HEK293T (cell line): ENCODE data around the gene SH3TC1.

Experiments
- FOXK2 ChIP-seq: fragments of 450-650 bp; IDR thresholded peaks from 2 replicates; pipeline ENCODE4 v1.6.1; 2016; ENCODE audit warnings: mild to moderate bottlenecking
- TARDBP ChIP-seq: fragments of 450-650 bp; IDR thresholded peaks from 2 replicates; pipeline ENCODE4 v1.6.1; 2016

DNA sequence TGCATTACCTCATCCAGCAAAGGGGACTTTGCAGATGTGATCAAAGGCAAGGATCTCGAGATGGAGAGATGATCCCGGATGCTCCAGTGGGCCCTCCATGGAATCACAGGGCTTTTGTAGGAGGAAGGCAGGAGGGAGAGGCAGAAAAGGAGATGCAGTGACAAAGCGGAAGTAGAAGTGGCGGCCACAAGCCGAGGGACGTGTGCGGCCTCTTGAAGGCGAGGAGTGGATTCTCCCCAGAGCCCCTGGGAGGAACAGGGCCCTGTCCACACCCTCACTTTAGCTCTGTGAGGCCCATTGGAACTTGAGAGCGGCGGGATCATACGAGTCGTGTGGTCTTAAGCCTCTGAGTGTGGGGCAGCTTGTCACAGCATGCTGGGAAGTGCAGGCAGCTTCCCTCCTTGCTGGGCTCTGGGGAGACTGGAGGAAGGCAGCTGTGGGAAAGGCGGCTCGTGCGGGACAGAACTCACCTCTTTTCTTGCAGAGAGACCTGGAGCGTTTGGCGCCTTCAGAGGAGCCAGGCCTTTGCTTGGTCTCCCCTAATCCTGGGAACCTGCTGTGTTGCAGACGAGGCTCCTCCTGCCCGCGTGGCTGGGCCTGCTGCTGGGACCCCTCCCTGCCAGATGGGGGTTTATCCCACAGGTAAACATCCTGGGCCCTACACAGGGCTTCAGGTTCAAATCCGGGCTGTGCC is 10.2 kb downstream of the SH3TC1 start:
- TF ChIP-seq FOXK2 (no peak), TARDBP (no peak)
